Measurements from ENCODE around the gene PTPRM. TPM values are rescaled to one million over a fixed set of nuclear protein-coding genes. Genes with fewer than 3 reads are reported as not detected.

PTPRM gene
- total and polyA plus RNA-seq, 2 experiments from 2014 or later: 1.6 to 5.3 TPM

GRCh38 chr18:7908681-7909299 is 341.7 kb downstream of the PTPRM start:
- DNase-seq (ENCODE audit: low spot score) (no peak), ATAC-seq (no peak)
- Histone ChIP-seq H3K27me3 (ENCODE audit: insufficient read depth) (no peaks in the 10 kb centered on the region), H3F3A (replicated peaks; ENCODE audit: low read depth) (no peaks in the 10 kb centered on the region), H3K27ac (ENCODE audit: low read depth) (no peak overlapping the region), H2AFZ (no peak overlapping the region), H3K4me2 (no peak overlapping the region), H3K79me2 (replicated peaks; ENCODE audit: insufficient read depth) (no peaks in the 10 kb centered on the region), H3K4me1 (ENCODE audit: insufficient read depth) (no peaks in the 10 kb centered on the region), H3K4me3 (no peak overlapping the region), H3K9me2 (ENCODE audit: insufficient read depth) (peaks cover 14% of the 10 kb centered on the region; the same call in 1 of the 2 replicates), H4K20me1 (replicated peaks; ENCODE audit: insufficient read depth) (no peaks in the 10 kb centered on the region), H3K36me3 (ENCODE audit: insufficient read depth) (no peaks in the 10 kb centered on the region)
- Mint-ChIP-seq H3K9me3 (no peaks in the 10 kb centered on the region), H3K36me3 (ENCODE audit: low read depth) (no peaks in the 10 kb centered on the region), H3K4me1 (no peaks in the 10 kb centered on the region), H3K27ac (no peak overlapping the region), H3K27me3 (ENCODE audit: insufficient read depth, low read depth, poor library complexity) (peaks cover 4% of the 10 kb centered on the region), H3K4me3 (no peak overlapping the region)
- TF ChIP-seq ZNF331 (CRISPR knock-in tag; IDR thresholded peaks at IDR 0.05; ENCODE audit: low read depth) (no peak), NANOG (IDR thresholded peaks at IDR 0.05; ENCODE audit: borderline replicate concordance) (no peak), JUNB (IDR thresholded peaks at IDR 0.05; ENCODE audit: unreplicated experiment) (no peak), ZNF462 (CRISPR knock-in tag; IDR thresholded peaks at IDR 0.05) (no peak), REST (IDR thresholded peaks at IDR 0.05; ENCODE audit: unreplicated experiment) (no peak)
